COLO668 (cell line): ENCODE results near the gene PRKN.
"Not testable (repeated sequence)": the region's sequence is repeated elsewhere in the genome, so short reads cannot be mapped to it uniquely, and the experiment has no call there.

Experiments used
- DNase-seq: peaks from one replicate; lab custom pipeline; 2025; ENCODE audit not compliant: unreplicated experiment; lab: John Stamatoyannopoulos, UW

PRKN gene

DNA sequence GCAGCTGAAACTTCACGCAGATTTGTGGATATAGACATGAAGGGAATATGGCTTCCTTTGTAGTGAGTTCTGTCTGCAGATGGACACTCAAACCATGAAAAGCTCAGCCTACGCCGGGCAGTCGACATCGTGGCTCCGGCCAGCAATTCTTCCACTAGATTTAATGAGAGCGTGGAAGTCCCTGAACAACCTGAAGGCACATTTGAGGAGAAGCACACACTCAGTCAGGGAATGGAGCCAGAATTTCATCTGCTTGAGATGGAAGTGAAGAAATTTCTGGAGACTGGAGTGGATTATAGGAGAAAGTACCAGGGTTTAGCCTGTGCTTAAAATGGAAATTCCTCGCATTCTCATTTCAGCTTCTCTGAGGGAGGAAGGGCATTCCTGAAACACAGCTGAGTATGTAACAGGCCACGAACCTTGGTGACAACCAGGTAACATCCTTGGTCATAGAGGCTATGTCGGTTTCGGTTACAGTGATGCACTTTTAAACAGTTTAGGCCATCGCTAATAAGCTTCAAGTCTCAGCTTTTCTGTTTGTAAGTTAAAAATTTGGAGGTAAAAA is 1373.2 kb downstream of the PRKN start:
- no peak for DNase-seq

DNA sequence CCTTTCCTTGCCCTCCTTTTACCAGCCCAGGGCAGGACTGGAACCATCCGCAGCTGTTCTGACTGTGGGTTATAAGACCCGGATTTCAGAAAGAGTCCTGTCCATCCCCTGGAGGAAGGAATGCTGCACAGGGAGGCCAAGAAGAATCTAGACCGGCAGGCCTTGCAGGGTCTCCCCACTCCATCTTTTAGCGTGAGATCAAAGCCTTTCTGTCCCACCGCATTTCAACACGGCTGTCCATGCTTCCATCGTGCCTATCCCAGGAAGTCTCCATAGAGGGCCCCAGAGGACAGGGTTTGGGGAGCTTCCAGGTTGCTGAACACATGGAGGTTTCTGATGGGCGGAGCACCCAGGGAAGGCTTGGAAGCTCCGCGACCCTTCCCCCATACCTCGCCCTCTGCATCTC is 1374.4 kb downstream of the PRKN start:
- DNase-seq: no peak

DNA sequence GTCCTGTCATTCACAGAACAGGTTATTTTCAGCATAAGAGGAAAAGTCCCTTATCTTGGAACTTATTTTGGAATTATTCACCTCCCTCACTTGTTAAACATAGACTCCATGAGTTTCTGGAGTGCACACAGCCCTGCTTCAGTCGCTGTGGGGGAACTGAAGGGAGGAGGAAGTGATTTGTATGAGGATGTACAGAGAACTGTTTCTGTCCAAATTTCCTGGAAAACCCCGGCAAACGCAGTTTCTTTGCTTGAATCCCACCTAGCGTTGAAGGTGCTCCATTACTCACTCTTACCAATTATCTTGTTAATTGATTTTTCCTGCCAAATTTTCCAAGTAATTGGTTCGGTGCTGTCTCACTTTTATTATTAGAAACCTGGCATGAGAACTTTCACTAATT is 1375.7 kb downstream of the PRKN start:
- no peak for DNase-seq

DNA sequence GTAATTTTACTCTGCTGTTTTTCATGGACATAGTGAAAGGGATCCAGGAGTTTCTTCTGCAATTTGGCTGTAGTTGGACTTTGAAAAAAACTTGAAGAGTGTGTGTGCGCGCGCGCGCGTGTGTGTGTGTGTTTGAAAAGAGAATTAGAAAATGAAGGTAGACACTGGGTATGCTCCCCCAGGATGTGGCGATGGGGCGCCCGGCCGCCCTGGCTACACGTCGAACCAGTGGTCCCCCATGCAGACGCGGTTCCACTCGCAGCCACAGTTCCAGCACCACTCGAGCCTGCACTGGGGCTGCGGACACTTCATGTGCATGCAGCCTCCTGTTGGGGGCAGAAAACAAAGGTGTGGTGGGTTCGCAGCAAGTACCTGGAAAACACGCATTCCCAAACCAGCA is 1377.7 kb downstream of the PRKN start:
- DNase-seq: no peak

DNA sequence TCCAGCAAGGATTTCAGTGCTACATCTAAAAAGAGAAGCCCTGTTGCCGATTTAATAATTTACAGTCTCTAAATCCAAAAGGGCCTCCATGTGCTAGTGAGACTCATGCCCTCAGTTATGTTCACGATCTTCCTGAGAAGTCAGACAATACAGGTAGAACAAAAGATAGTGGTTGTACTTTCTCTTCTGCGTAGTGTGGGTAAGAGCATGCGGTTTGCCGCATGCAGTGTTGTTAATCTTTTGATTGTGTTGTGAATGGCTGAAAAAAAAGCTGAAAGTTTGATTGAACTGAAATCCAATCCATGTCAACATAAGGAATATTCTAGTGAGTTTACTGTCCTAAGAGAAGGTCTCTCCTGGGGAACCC is 1379.0 kb downstream of the PRKN start:
- no peak for DNase-seq

DNA sequence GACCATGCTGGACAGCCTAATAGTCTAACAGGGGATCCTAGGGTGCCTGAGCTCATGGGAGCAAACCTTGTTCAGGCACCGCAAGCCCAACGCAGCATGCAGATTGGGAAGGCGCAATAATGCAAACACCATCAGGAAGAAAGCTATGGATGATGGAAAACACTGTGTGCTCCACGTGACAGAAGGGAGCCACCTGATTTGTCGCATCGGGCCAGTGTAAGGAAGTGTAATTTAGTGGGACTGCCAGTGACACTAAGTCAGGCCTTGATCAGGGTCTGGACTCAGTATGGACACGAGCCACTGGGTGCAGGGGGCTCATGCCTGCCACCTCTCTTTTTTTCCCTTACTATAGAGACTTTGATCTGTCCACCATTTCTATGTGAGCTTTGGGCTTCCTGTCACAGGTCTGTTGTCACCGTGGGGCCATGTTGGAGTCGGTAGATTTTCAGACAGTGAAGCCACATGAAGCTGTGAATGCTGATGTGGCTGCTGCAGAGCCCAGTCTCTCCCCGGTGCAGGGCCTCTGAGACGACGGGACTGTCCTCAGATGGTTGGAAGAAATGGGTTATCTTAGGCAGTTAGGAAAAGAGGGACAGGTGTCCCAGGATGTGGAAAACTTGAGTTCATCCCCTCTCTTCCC is 1379.5 kb downstream of the PRKN start:
- DNase-seq: no peak

DNA sequence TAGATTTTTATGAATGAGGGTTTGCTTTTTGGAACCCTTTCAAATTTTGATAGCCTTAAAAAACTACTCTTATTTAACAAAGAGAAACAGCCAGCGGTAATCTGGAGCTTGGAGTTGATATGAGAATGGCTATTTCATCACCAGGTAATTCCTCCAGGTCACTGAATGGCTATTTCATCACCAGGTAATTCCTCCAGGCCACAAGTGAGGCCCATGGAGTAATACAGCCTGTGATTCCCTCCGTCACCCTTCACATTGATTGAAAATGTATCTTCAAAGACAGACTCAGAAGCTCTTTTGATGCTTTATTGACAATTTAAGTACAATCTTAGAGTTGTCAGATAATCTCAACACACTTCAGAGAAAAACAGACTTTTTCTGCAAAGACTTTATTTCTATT is 1380.4 kb downstream of the PRKN start:
- no peak for DNase-seq

DNA sequence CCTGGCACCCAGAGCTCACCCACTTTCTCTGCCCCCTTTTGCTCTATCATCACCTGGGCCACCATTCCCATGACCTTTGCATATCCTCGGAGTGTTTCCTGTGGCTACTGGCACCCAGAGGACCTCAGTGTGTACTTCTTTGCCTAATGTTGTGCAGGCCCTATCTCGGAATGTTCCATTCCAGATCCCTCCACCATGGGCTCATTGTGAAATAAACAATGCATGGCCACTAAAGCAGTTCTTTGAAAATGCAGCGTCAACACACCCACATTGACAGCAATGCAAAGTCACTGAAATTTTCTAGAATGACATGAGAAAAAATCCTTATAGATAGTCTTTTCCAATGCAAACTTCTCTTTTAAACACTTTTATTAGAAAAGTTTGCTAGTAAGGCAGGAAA is 1380.8 kb downstream of the PRKN start:
- no peak for DNase-seq

DNA sequence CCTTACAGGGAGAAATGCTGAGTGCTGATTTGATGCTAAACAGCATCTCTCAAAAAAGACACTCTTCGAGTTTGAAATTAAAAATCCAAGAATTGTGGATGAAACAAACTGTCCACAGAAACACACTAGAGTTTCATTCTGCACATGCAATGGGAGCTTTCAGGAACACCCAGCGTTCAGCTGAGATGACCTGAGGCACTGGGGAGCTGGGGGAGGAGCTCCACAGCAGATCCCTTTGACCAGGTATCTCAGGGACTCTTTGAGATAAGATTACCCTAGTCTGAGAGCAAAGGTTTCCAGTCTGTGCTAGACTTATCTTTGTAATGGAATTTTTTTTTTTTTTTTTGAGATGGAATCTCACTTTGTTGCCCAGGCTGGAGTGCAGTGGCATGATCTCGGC is 1382.9 kb downstream of the PRKN start:
- no peak for DNase-seq

DNA sequence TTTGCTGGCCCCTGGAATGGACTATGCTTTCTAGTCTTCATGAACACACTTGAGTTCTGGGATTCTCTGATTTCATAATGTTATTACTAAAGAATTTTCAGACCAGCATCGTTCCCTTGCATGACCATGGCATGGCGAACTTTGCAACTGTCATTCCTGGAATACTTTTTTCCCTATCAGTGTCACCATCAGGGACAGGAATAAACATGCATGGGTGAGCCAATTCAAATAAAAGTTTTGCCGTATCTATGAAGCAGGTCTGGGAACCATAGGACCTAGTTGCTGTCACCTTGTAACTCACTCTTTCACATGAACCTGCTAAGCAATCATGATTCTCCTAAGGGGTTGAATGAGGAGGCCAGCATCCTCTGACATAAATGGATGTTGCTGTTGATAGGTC is 1385.5 kb downstream of the PRKN start:
- no peak for DNase-seq

DNA sequence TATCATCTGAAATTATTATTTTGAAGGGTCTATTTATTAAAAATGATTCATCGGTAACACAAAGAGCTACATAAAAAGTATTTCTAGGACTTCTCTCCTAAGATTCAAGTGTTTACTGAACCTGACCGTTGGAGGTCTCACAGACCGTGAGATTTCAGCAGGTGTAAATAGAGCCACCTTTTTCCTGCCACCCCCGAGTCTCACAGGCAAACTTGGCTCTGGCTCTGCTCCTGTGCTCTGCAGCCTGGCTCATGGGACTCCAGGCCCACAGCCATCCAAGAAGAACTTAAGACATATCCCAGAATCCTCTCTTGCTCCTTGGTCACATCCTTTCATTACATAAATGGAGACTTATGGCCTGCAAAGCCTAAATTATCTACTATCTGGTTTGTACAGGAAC is 1385.9 kb downstream of the PRKN start:
- DNase-seq: no peak

DNA sequence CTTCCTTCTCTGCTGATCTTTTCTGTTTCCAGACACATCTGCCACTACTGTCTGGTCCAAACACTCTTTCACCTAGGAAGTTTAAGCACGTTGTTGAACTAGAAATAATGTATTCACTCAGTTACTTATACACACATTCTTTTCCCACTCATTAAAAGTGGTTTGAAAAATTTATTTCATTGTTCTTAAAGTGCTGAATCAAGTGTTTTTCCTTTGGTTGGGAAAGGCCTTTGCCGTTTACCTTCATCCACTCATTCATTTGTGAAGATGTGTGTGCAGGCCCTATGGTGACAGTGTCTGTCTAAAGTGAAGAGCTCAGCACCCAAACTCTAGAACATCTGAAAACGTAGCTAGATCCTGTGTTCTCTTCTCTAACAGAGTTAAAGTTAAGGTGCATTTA is 1389.6 kb downstream of the PRKN start:
- DNase-seq: no peak

DNA sequence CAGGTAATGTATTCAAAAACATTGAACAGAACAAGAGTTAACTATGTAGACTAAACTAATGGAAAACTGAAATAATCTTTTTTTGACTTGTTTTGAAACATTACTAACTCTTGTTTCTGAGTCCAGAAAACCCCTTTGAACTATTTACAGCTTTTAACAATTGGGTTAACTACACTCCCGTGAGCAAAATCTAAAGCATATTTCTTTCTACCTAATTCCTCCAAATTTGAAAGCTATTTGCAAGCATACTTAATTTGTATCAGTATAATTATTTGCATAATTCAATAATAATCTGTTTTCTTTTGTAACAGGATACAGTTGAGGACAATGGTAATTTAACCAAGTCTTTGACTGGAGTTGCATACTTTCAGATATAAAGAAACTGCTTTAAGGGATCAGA is 1391.1 kb downstream of the PRKN start:
- DNase-seq: no peak

DNA sequence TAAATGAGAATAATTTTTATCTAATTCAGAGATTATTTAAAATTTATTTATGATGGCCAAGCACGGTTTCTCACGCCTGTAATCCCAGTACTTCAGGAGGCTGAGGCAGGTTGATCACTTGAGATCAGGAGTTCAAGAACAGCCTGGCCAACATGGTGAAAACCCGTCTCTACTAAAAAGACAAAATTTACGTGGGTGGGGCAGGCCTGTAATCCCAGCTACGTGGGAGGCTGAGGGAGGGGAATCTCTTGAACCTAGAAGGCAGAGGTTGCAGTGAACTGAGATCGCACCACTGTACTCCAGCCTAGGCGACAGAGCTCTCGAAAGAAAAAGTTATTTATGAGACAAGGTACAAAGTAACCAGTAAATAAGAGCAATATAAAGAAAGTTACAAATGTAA is 1394.2 kb downstream of the PRKN start:
- no peak for DNase-seq

DNA sequence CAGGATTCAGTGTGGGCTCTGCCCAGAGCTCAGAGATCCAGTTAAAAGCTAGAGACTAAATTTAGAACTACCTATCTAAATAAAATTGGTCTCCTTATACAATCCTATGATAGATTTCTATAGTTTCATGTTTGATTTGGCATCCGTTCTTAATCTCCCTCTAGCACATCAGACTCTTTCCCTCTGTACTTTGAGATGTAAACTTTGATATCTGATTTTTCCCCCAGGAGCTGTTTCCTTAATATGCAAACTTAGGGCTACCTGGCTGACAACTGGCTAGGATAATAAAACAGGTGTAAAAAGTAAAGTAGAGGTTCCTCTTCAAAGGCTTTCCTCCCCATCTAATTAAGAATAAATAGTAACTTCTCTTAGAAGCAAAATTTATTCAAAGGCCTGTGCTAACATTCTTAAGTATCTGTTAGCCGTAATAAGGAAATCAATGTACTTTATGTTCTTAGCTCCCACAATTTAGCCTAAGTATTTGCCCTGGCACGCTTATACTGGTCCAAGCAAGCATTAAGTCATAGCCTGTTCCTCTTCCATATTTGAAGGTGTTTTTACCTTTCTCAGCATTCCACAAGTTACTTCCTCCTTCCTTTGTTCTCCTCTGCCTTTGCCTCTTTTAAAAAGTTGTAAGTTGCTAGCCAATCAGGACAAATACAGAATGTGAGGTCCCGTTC is 1396.0 kb downstream of the PRKN start:
- DNase-seq: not testable (repeated sequence)

DNA sequence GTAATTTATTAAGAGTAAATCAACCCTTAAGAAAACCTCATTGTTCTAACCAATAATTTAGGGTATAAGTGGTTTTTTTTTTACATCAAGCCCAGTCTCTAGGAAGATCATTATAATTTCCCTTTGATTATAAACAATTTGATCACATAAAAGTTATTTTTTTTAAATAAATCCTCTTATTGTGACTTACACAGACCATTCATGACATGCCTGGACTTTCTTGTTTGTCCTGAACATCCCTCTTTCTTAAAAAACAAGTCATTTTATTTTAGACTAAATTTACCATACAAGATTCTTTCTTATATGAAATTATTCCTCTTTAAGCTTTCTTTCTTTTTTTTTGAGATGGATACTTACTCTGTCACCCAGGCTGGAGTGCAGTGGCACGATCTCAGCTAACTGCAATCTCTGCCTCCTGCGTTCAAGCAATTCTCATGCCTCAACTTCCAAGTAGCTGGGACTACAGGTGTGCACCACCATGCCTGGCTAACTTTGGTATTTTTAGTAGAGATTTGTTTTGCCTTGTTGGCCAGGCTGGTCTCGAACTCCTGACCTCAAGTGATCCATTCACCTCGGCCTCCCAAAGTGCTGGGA is 1400.1 kb downstream of the PRKN start:
- DNase-seq: no peak

DNA sequence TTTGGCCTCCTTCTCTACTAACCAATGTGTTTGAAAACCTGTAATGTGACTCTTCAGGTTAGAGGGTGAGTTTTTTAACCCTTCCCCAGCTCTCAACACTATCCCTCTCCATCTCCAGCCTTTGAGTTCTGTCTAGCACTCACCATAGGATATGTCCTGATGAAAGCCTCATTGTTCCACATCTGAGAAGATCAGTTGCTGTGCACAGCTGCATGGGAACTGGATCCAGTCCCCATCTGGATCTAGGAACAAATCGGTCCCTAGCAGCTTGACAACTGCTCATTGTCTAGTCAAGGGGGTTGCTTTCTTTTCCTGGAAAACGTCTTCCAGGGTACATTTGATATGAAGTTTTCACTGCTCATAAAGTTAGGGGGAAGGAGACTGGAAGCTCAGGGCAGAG is 1408.3 kb downstream of the PRKN start:
- DNase-seq: no peak

DNA sequence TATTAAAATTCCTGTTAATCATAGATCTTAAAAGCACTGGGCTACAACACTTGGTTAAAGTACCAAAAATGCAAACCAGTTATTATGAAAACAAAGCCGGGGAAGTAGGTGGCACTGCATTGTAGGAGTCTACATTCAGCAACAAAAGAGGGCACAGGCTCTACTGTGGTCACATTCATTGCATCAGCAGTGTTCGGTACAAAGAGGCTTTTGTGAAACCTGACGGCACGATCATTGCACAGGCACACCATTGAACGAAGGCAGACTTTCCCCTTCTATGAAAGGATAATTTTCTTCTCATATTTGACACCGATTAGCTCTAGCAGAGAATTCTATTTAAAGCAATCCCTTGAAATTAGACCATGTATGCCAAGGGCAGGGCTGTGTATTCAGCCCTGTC is 1409.1 kb downstream of the PRKN start:
- DNase-seq: no peak

DNA sequence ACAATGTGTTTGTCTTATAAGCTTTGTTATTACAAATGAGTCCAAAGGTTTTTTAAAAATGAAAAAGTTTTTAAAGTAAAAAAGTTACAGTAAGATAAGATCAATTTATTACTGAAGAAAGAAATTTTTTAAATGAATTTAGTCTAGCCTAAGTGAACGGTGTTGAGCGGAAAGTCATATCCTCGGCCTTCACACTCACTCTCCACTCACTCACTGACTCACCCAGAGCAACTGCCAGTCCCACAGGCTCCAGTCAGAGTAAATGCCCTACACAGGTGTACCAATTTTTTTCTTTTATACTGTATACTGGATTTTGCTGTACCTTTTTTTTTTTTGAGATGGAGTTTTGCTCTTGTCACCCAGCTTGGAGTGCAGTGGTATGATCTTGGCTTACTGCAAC is 1411.0 kb downstream of the PRKN start:
- no peak for DNase-seq

DNA sequence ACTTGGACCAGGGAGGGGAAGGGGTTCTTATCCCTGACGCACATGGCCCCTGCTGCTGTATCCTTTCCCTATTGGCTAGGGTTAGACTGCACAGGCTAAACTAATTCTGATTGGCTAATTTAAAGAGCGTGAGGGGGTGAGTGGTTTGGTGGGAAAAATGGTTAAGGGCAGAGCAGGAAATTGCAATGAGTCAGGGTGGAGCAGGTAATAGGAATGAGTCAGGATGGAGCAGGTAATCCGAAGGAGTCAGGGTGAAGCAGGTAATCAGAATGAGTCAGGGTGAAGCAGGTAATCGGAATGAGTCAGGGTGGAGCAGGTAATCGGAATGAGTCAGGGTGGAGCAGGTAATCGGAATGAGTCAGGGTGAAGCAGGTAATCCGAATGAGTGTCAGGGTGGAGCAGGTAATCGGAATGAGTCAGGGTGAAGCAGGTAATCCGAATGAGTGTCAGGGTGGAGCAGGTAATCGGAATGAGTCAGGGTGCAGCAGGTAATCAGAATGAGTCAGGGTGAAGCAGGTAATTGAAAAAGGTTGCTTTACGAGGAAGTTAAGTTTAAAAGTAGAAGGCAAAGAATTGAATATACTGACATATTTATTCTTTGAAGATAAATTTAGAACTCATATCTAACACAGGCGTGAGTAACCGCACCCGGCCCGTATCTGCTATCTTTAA is 1412.2 kb downstream of the PRKN start:
- not testable (repeated sequence) for DNase-seq

DNA sequence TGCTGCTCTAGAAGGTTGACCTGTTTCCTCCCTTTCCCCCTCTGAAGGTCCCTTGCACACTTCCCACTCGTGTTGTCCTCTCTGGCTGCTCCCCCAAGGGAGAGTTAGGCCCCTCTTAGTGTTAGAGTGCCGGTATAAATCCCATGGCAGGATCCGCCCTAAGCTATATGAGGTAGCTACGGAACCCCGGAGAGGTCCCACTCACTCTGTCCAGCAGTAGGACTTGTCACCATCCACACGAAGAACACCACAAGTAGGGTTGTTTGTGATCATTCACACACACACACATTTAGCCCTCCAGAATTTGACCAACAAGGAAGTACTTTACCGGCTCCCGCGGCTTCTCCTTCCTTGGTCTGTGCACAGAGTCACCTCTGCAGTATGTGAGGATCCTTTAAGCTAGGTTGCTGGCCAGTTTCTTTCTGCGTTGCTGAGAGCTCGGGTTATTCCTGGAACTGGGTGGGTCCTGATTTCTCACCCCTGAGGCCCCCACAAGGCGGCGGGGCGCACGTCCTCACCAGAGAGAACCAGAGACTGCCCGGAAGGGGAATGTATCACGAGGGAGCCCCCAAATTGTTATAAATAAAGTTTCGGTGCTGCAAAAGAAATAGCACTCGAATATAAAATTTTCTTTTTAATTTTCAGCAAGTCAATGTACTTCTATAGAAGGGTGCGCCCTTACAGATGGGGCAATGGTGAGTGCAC is 1412.9 kb downstream of the PRKN start:
- not testable (repeated sequence) for DNase-seq
